Karpas-422 (cell line): ENCODE results near the gene TCF20. TPM values are rescaled to one million over a fixed set of nuclear protein-coding genes. Genes with fewer than 3 reads are reported as not detected.

Experiments used
- DNase-seq: peaks from one replicate; pipeline ENCODE4 v3.0.0-alpha.2; 2015
- H2AFZ ChIP-seq: fragments of 200-600 bp; sonication (generic); 2 replicates; pipeline ENCODE4 v1.6.1; 2014; ENCODE audit warnings: antibody characterized with exemption, low read length, mixed read lengths
- H3K27ac ChIP-seq: fragments of 200-600 bp; sonication (generic); 2 replicates; pipeline ENCODE4 v1.5.1; 2014; ENCODE audit warnings: mild to moderate bottlenecking, low read length, moderate library complexity
- H3K27me3 ChIP-seq: fragments of 200-600 bp; sonication (generic); 2 replicates; pipeline ENCODE4 v1.6.1; 2014; ENCODE audit warnings: low read length, mixed read lengths
- H3K36me3 ChIP-seq: fragments of 200-600 bp; sonication (generic); 2 replicates; pipeline ENCODE4 v1.6.1; 2014; ENCODE audit warnings: low read length, mixed read lengths; ENCODE audit not compliant: insufficient read depth
- H3K4me1 ChIP-seq: fragments of 200-600 bp; sonication (generic); 2 replicates; pipeline ENCODE4 v1.6.1; 2014; ENCODE audit warnings: mild to moderate bottlenecking, low read length, mixed read lengths
- H3K4me2 ChIP-seq: fragments of 200-600 bp; sonication (generic); 2 replicates; pipeline ENCODE4 v1.6.1; 2014; ENCODE audit warnings: low read length, low read depth, mild to moderate bottlenecking; ENCODE audit not compliant: poor library complexity, severe bottlenecking
- H3K4me3 ChIP-seq: fragments of 200-600 bp; sonication (generic); 2 replicates; pipeline ENCODE4 v1.5.1; 2014; ENCODE audit warnings: mild to moderate bottlenecking, antibody characterized with exemption, low read length, mixed read lengths
- H3K79me2 ChIP-seq: fragments of 200-600 bp; sonication (generic); 2 replicates; pipeline ENCODE4 v1.6.1; 2014; ENCODE audit warnings: mild to moderate bottlenecking, low read length, mixed read lengths
- H3K9ac ChIP-seq: fragments of 200-600 bp; sonication (generic); 2 replicates; pipeline ENCODE4 v1.6.0; 2014; ENCODE audit warnings: low read length
- H3K9me2 ChIP-seq: fragments of 200-600 bp; sonication (generic), shearing (Covaris generic); replicated peaks from 2 replicates; pipeline ENCODE4 v1.6.0; 2014; ENCODE audit warnings: mild to moderate bottlenecking, low read length, moderate library complexity; ENCODE audit not compliant: insufficient read depth
- H3K9me3 ChIP-seq: fragments of 300-700, 200-600 bp; sonication (generic); 2 replicates; pipeline ENCODE4 v1.6.1; 2014; ENCODE audit warnings: low read length, mixed read lengths
- H4K20me1 ChIP-seq: fragments of 200-600 bp; sonication (generic); 2 replicates; pipeline ENCODE4 v1.6.1; 2014; ENCODE audit warnings: mild to moderate bottlenecking, antibody characterized with exemption, low read length, low read depth; ENCODE audit not compliant: insufficient read depth
- total RNA-seq: library from RNA; depleted of rRNA; stranded (reverse); fragments of >200 nt; shearing (Covaris generic); gene quantifications from 2 replicates; pipeline ENCODE4 v1.2.3, GENCODE V29; 2014; ENCODE audit warnings: low replicate concordance; rRNA removed

Gene TCF20
- total RNA-seq, 1 experiment from 2014 or later = 38.1 TPM

- no peaks in the 10 kb centered on the region for H3K9me3 ChIP-seq
- no peak overlapping the region for H3K4me3 ChIP-seq
- no peaks in the 10 kb centered on the region for H3K36me3 ChIP-seq
- no peak overlapping the region for H3K27ac ChIP-seq
- H3K79me2 ChIP-seq = peaks cover 96% of the 10 kb centered on the region
- H4K20me1 ChIP-seq = peaks cover 22% of the 10 kb centered on the region; the same call in 1 of the 2 replicates
- no peak overlapping the region for H2AFZ ChIP-seq
- no peak for DNase-seq
- H3K9ac ChIP-seq = no peak overlapping the region
- no peaks in the 10 kb centered on the region for H3K27me3 ChIP-seq
- peaks cover 33% of the 10 kb centered on the region for H3K4me1 ChIP-seq
- peak overlapping the region; percentile 22 for H3K4me2 ChIP-seq
- H3K9me2 ChIP-seq = no peaks in the 10 kb centered on the region
These were observed 40.9 kb downstream of the TCF20 start for GRCh38 chr22:42229455-42230149.

- peak overlapping the region; percentile 22 for H3K4me2 ChIP-seq
- peaks cover 22% of the 10 kb centered on the region; the same call in 1 of the 2 replicates for H4K20me1 ChIP-seq
- no peak overlapping the region for H2AFZ ChIP-seq
- no peak overlapping the region for H3K9ac ChIP-seq
- H3K4me3 ChIP-seq = no peak overlapping the region
- H3K36me3 ChIP-seq = no peaks in the 10 kb centered on the region
- no peaks in the 10 kb centered on the region for H3K9me2 ChIP-seq
- H3K9me3 ChIP-seq = no peaks in the 10 kb centered on the region
- H3K27ac ChIP-seq = peak overlapping the region; percentile 19; the same call in 1 of the 2 replicates
- DNase-seq = peak; percentile 55
- H3K79me2 ChIP-seq = peaks cover 96% of the 10 kb centered on the region
- no peaks in the 10 kb centered on the region for H3K27me3 ChIP-seq
- H3K4me1 ChIP-seq = peaks cover 33% of the 10 kb centered on the region
These were observed 42.0 kb downstream of the TCF20 start for GRCh38 chr22:42228483-42228882.

- H3K9me2 ChIP-seq = no peaks in the 10 kb centered on the region
- H3K4me1 ChIP-seq = peaks cover 33% of the 10 kb centered on the region
- no peak overlapping the region for H3K27ac ChIP-seq
- H3K36me3 ChIP-seq = no peaks in the 10 kb centered on the region
- peaks cover 96% of the 10 kb centered on the region for H3K79me2 ChIP-seq
- no peaks in the 10 kb centered on the region for H3K27me3 ChIP-seq
- DNase-seq = no peak
- no peak overlapping the region for H3K4me3 ChIP-seq
- H2AFZ ChIP-seq = no peak overlapping the region
- H3K9ac ChIP-seq = no peak overlapping the region
- H3K4me2 ChIP-seq = no peak overlapping the region
- peaks cover 22% of the 10 kb centered on the region; the same call in 1 of the 2 replicates for H4K20me1 ChIP-seq
- no peaks in the 10 kb centered on the region for H3K9me3 ChIP-seq
These were observed 43.0 kb downstream of the TCF20 start for GRCh38 chr22:42227435-42227834.

- H3K4me1 ChIP-seq = peaks cover 33% of the 10 kb centered on the region
- H2AFZ ChIP-seq = no peak overlapping the region
- no peak overlapping the region for H3K27ac ChIP-seq
- no peak overlapping the region for H3K9ac ChIP-seq
- H4K20me1 ChIP-seq = peaks cover 28% of the 10 kb centered on the region
- H3K9me2 ChIP-seq = no peaks in the 10 kb centered on the region
- no peaks in the 10 kb centered on the region for H3K27me3 ChIP-seq
- no peak overlapping the region for H3K4me2 ChIP-seq
- H3K79me2 ChIP-seq = peaks cover 96% of the 10 kb centered on the region
- H3K4me3 ChIP-seq = no peak overlapping the region
- no peak for DNase-seq
- H3K9me3 ChIP-seq = no peaks in the 10 kb centered on the region
- no peaks in the 10 kb centered on the region for H3K36me3 ChIP-seq
These were observed 44.6 kb downstream of the TCF20 start for GRCh38 chr22:42225841-42226240.

- no peak overlapping the region for H3K27ac ChIP-seq
- H3K36me3 ChIP-seq = no peaks in the 10 kb centered on the region
- no peak overlapping the region for H3K4me2 ChIP-seq
- no peak overlapping the region for H3K4me3 ChIP-seq
- no peak overlapping the region for H3K9ac ChIP-seq
- H3K27me3 ChIP-seq = no peaks in the 10 kb centered on the region
- H3K9me2 ChIP-seq = no peaks in the 10 kb centered on the region
- peaks cover 96% of the 10 kb centered on the region for H3K79me2 ChIP-seq
- no peak for DNase-seq
- H4K20me1 ChIP-seq = peaks cover 17% of the 10 kb centered on the region; the same call in 1 of the 2 replicates
- peaks cover 17% of the 10 kb centered on the region for H3K4me1 ChIP-seq
- no peak overlapping the region for H2AFZ ChIP-seq
- no peaks in the 10 kb centered on the region for H3K9me3 ChIP-seq
These were observed 48.3 kb downstream of the TCF20 start for GRCh38 chr22:42222140-42222539.

Other genes with a start within 250 kb of the TCF20 start
- gene NAGA, start 199.8 kb downstream of the TCF20 start, total RNA-seq = 19.3 and 26.1 TPM in 2 replicates
- gene PHETA2, start 196.4 kb downstream of the TCF20 start, total RNA-seq = not detected in 2 replicates
- 12.6 and 35.9 TPM in 2 replicates for gene SMDT1, start 191.0 kb downstream of the TCF20 start, total RNA-seq
- 32.8 and 44.7 TPM in 2 replicates for gene NDUFA6, start 179.9 kb downstream of the TCF20 start, total RNA-seq
- 2.9 and 7.4 TPM in 2 replicates for gene CYP2D6, start 139.8 kb downstream of the TCF20 start, total RNA-seq
- gene NFAM1, start 161.8 kb upstream of the TCF20 start, total RNA-seq = not detected in 2 replicates
- 19.2 and 45.1 TPM in 2 replicates for gene RRP7A, start 249.1 kb upstream of the TCF20 start, total RNA-seq